ENCODE data around the gene IGSF10.
"Not testable (repeated sequence)": the region's sequence is repeated elsewhere in the genome, so short reads cannot be mapped to it uniquely, and the experiment has no call there.

The IGSF10 gene

DNA sequence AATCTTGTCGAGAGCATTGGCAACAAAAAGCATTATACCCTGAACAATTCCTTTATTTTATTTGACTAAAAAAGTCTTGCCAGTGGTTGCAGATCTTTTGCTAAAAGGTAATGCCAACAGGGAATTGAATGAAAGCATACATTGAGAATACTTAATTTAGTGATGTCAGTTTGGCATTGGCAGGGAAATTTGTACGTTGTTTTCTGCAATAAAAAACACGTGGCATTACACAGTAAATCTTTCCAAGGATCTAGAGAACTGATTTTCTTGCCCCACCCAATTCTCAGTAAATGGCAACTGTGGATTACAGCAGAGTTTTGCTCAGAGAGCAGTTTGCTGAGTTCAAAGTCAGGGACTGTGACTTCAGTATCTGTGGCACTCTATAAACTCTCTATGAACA lies 38.3 kb upstream of the IGSF10 start:
- H3K4me3 ChIP-seq (ENCODE audit: low read depth, low read length) = no peak overlapping the region
- TF ChIP-seq CTCF (IDR thresholded peaks at IDR 0.05; ENCODE audit: low read depth, low read length) = no peak

DNA sequence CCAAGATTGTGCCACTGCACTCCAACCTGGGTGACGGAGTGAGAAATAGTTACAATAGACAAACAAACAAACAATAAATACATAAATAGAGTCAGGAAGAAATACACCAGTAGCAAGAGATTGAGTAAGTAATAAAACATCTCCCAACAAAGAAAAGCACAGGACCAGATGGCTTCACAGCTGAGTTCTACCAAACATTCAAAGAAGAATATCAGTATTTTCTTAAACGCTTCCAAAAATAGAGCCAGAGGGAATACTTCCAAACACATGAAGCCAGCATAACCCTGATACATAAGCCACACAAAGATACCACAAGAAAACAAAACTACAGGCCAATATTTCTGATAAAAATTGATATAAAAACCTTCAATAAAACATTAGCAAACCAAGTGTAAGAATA lies 30.7 kb upstream of the IGSF10 start:
- no peak for TF ChIP-seq CTCF (IDR thresholded peaks at IDR 0.05; ENCODE audit: low read depth, low read length)
- H3K4me3 ChIP-seq (ENCODE audit: low read depth, low read length) = no peak overlapping the region

GRCh38 chr3:151487833-151488232 lies 27.0 kb upstream of the IGSF10 start:
- H3K4me3 ChIP-seq (ENCODE audit: low read depth, low read length) = not testable (repeated sequence)

- H3K4me3 ChIP-seq (ENCODE audit: low read depth, low read length) = no peak overlapping the region
Measured at GRCh38 chr3:151483961-151484520, 23.2 kb upstream of the IGSF10 start.

DNA sequence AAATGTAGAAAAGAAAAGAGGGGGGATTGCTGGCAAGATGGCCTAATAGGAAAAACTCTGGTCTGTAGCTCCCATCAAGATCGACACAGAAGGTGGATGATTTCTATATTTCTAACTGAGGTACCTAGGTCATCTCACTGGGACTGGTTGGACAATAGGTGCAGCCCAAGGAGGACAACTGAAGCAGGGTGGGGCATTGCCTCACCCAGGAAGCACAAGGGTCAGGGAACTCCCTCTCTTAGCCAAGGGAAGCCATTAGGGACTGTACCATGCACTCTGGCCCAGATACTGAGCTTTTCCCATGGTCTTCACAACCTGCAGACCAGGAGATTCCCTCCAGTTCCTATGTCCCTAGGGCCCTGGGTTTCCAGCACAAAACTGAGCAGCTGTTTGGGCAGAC lies 22.6 kb upstream of the IGSF10 start:
- TF ChIP-seq CTCF (IDR thresholded peaks at IDR 0.05; ENCODE audit: low read depth, low read length) = no peak
- no peak overlapping the region for H3K4me3 ChIP-seq (ENCODE audit: low read depth, low read length)

More at GRCh38 chr3:151483961-151484520, 23.2 kb upstream of the IGSF10 start:
- no peak for TF ChIP-seq CTCF (IDR thresholded peaks at IDR 0.05; ENCODE audit: low read depth, low read length)

DNA sequence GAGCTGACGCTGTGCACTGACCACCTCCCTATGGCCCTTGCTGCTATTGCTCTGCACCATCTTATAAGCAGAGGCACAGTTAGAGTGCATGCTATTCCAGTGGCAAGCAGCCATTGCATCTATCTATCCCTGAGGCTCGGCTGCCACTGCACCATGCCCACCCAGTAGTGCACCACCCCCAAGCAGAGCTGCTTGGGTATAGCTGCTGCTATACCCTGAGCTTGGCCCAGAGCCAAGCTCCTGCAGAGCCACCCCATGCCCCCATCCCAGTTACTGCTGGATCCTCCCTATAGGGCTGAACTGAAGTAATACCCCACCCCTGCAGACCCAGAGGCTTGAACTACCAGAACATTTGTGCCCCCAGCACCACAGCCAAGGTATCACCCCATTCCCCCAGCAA lies 19.6 kb upstream of the IGSF10 start:
- no peak for TF ChIP-seq CTCF (IDR thresholded peaks at IDR 0.05; ENCODE audit: low read depth, low read length)
- no peak overlapping the region for H3K4me3 ChIP-seq (ENCODE audit: low read depth, low read length)

GRCh38 chr3:151479452-151479851 lies 18.6 kb upstream of the IGSF10 start:
- TF ChIP-seq CTCF (IDR thresholded peaks at IDR 0.05; ENCODE audit: low read depth, low read length) = no peak
- no peak overlapping the region for H3K4me3 ChIP-seq (ENCODE audit: low read depth, low read length)

DNA sequence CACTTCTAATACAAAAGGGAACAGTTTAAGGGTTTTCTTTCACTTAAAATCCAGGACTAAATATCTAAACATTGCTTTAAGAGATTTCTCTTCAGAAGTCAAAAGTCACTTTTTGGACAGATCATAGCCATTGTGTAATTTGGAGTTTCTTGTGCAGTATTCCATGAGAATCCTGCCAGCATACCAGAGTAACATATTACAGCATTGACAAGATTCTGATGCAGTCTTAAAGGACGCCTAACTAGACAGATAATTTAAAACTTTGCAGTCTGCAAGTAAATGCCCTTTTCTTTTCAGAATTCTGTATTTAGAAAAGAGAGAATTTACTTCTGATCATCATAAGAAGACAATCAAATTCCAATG lies 17.5 kb upstream of the IGSF10 start:
- no peak for TF ChIP-seq CTCF (IDR thresholded peaks at IDR 0.05; ENCODE audit: low read depth, low read length)
- no peak overlapping the region for H3K4me3 ChIP-seq (ENCODE audit: low read depth, low read length)
